A204.1 (cell line): ENCODE results near the gene SNX8.
"Not testable (repeated sequence)": the region's sequence is repeated elsewhere in the genome, so short reads cannot be mapped to it uniquely, and the experiment has no call there.

ENCODE experiments used
- FAIRE-seq: peaks from 2 replicates; lab custom pipeline; 2012; peaks lifted over from hg19 to GRCh38; lab: Jason Lieb, UNC

The SNX8 gene

DNA sequence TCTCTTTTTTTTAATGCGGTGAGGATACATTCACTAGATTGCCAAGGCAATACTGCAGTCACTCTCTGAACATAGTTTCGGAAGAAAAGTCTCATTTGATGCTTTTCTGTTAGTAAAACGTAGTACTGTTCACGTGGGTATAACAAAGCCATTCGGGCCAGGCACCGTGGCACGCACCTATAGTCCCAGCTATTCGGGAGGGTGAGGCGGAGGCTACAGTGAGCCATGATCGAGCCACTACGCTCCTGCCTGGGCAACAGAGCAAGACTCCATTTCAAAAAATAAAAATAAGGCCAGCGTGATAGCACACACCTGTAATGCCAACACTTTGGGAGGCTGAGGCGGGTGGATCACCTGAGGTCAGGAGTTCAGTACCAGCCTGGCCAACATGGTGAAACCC, 24.6 kb downstream of the SNX8 start:
- no peak for FAIRE-seq

DNA sequence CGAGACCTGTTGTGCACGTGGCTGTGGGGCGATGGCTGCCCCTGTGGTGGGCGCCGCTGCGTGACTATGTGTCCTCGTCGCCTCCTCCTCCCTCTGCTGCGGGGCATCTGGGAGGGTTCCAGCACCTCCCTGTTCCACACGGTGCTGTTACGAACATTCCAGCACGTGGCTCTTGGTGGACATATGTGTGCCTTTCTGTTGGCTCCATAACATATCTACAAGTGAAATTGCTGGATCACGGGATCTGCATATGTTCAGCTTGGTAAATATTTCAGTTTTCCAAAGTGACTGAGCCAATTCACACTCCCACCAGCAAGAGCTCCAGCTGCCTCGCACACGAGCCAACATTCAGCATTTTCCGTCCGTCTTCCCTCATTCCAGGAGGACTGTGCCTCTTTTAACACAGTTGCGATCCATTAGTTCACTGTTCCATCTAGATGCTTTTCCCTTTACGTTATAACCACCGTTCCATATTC, 25.1 kb downstream of the SNX8 start:
- FAIRE-seq, result no peak

DNA sequence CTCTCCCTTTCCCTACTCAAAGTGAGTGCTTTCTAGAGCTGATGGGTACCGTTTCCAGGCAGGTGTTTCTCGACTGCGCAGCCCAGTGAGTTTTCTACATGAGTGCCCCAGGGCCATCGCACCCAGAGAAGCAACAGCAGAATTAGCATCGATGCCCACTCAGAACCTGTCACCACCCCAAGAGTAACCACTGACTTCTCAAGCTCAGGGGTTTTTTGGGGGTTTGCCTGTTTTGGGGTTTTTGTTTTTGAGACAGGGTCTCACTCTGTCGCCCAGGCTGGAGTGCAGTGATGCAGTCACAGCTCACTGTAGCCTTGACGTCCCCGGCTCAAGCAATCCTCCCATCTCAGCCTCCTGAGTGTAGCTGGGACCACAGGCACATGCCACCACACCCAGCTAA, 25.7 kb downstream of the SNX8 start:
- FAIRE-seq, result no peak

DNA sequence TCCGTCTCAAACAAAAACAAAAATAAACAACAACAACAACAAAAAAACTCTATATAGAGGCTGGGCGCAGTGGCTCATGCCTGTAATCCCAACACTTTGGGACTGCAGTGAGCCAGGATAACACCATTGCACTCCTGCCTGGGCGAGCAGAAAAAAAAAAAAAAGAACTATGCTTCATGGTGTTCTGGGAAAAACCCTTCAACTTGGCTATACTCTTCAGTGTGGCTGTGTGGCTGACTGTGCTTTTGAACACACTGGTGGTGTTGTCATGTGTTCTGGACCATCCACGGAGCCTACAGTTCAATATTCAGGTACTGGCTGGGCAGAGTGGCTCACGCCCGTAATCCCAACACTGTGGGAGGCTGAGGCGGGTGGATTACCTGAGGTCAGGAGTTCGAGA, 26.5 kb downstream of the SNX8 start:
- no peak for FAIRE-seq

DNA sequence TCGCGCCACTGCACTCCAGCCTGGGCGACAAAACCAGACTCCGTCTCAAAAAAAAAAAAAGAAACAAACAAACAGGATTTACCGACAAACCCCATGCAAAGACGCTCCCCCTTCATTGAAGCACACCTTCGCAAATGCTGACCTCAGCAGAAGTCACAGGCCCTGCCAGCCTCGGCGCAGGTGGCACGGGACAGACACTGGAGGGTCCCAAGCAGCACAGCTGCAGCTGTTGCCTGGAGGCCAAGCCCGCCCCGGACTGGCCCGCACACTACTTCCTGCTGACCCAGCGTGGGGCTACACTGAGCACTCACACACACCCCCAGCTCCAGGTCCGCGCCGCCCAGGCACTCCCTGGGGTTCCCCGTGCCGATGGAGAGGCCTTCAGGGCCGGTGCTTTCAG, 31.2 kb downstream of the SNX8 start:
- FAIRE-seq, result no peak

DNA sequence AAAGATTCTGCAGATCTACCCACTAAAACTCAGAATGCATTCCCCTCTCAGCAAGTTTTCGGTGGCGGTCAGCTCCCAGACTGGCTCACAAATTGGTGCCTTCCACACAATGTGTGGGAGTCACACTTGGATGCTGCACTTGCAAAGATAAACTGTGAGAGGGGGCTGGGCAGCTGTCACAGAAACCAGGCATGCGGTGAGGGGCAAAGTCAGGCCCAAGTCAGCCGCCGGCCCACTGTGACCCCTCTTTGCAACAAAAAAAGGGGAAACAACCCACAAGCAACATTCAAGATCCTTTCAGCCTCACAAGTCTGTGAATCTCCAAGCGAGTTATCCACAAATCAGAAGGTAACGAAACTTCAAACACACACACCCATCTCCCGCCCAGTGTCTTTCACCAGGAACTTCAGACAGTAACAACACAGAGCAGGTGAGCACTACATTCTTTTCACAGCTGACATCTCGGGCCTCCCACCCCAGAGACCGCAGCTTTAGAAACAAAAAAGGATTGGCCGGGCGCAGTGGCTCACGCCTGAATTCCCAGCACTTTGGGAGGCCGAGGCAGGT, 32.0 kb downstream of the SNX8 start:
- FAIRE-seq, result no peak

DNA sequence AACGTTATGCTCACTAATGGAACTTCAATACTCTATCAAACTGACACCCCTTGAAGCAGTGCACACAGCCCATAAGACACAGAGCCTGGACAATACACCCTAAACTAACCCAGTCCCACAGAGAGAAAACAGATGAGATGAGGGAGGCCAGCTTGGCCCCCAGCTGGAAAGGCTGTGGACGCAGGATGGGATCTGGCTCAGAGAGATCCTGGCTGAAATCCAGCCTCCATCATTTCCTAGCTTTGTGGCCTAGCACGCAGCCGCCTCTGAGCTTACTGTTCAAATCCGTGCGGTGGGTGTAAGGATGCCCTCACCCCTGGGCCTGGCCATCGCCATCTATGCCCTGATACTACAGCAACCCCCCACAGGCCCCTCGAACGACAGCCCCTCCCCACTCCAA, 32.7 kb downstream of the SNX8 start:
- FAIRE-seq, result no peak

DNA sequence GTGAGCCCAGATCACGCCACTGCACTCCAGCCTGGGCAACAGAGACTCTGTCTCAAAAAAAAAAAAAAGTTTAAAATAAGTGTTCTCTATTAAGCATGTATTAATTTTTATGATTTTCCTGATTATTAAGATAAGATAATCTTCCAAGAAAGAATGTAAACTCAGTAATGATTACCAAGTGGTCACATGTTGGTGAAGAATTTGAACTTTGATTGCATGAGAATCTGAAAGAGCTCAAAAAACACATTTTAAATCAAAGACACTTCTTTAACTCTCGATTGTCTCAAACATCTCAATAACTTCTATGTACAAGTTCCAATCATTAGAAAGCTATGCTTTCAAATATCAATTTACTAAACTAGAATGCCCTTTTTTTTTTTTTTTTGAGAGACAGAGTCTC, 33.8 kb downstream of the SNX8 start:
- FAIRE-seq, result no peak

DNA sequence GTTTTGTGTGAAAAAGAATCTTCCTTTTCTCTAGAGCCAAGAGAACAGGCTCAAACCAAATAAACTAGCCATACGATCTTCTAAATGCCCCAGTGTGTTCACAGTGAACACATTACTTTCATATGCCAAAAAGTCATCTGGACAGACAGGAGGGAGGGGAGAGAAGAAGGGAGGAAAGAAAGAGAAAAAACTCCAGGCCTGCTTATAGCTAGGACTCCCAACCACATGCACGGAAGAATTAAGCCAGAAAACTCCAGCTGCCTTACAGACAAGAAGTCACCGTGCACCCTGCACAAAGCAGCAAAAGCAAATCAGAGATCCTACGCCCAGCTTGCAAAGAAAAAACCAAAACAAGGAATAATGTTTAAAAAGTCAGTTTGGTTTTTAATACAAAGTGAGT, 34.3 kb downstream of the SNX8 start:
- no peak for FAIRE-seq

DNA sequence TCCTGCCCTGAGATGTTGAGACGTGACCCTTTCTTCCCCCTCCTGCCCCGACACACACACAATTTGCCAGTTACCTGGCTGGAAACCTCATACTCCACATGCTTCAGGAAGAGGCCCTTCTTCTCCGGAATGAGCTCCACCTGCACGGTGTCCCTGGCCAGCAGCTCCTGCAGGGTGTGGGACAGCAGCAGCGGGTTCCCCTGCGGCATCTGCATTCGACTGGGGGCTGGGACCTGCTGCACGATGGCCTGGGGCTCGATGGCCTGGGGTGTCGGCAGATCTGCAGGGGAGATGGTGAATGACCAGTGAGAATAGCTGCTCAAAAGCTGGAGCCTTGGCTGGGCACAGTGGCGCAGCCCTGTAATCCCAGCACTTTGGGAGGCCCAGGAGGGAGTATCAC, 36.2 kb downstream of the SNX8 start:
- no peak for FAIRE-seq

DNA sequence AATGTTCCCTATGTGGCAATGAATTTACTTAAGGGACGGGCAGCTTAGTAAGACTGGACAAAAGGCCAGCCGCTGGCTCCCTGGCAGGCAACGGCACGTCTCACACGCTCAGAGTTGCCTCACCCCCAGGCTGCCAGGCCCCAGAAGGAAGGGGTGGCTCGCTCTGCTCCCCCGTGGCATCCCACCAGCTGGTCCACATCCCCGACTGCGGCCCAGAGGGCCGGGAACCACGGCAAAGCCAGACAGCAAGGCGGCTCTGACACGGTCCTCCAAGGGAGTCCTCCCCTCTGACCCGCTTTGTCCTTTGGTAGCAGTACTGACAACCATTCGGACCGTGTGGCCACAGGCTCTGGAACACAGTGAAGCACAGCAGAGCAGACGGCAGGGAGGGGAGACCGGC, 38.1 kb downstream of the SNX8 start:
- no peak for FAIRE-seq

DNA sequence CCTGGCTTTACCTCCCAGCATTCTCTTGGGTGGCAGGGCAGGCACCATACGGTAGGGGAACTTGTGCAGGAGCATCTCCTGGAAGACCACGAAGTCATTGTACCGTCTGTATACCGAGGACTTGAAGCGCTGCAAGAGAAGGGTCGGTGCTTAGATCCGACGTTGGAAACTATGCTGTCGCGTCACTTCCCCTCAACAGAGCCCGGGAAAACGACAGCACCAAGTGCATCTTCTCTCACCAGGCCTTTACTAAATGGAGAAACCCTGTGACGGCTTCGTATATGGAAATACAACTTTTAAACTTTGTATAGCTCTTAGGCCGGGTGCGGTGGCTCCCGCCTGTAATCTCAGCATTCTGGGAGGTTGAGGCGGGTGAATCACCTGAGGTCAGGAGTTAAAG, 39.1 kb downstream of the SNX8 start:
- FAIRE-seq, result no peak

DNA sequence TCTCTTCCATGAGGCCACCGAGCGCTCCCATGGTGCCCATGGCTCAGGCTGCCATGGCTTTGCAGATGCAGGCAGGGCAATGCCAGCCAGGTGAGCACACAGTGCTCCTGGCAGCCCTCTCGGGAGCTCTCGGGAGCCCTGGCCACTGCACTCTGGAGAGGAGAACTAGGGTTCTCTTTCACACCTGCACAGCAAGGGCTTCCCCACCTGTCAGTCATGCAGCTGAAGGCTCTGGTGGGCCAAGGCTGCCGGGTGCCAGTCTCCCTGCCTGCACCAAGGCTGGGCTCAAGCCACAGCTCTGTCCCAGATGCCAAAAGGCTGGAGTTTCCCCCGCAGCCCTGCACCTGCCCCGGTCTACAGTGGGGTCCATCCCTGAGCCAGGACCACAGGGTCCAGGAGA, 39.6 kb downstream of the SNX8 start:
- no peak for FAIRE-seq

DNA sequence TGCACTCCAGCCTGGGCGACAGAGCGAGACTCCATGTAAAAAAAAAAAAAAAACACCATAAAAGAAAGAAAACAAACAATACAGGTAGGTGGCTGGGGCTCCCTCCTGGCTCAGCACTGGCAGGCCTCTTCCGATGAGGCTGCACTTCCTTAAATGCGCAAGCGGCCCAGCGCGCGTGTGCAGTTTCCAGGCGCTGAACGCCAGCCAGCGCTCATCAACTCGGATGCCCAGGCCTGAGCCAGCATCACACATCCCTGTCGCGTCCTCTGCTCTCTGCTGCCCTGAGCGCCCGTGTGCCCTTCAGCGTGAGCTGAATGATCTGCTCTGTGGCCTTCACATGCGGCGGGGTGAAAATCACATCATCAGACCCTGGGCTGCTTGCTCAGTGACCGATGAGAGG, 40.4 kb downstream of the SNX8 start:
- FAIRE-seq, result no peak

DNA sequence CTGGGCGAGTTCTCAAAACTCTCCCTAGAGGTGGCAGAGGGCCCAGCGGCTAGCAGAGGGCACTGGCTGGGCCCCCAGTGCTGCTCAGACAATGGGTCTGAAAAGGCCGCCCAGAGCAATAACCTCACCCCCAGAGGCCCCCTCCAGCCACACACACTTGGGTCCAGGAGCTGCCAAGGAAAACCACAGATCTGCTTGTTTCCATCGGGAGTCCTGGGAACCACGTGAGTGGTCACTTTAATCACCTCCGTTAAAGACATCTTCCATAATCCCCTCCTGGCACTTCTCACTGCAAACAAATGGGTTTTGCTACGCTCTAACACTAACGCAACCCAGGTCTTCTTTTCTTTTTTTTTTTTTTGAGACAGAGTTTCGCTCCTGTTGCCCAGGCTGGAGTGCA, 42.2 kb downstream of the SNX8 start:
- no peak for FAIRE-seq

DNA sequence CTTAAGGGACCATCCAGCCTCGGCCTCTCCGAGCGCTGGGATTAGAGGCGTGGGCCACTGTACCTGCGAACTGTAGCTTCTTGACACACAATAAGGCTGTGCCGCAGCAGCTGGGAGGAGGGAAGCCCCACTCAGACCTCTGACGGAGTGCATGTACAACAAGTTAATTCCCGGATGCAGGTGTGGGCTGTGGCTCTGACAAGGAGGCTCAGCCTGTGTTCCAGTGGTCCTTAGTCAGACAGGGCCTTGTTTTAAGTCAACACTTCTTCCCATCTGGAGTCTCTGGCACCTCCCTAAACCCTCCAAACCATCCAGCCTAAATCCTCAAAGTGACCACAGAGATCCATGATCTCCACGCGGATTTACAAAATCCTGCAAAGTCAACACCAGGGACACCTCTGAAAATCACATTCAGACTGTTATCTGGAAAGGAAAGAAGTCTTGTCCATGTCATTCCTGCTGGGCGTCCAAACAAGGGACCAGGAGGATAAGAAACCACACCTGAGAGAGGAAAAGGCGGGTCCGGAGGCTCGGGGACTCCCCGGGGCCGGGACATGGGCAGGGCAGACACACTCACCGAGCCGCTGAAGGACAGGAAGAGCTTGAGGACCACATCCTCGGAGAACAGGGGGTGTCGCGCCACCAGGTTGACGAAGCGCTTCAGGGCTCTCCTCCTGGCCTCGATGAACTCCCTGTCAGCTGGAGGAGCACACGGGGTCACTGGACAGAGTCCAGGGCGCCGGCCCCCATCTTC, 42.8 kb downstream of the SNX8 start:
- no peak for FAIRE-seq

DNA sequence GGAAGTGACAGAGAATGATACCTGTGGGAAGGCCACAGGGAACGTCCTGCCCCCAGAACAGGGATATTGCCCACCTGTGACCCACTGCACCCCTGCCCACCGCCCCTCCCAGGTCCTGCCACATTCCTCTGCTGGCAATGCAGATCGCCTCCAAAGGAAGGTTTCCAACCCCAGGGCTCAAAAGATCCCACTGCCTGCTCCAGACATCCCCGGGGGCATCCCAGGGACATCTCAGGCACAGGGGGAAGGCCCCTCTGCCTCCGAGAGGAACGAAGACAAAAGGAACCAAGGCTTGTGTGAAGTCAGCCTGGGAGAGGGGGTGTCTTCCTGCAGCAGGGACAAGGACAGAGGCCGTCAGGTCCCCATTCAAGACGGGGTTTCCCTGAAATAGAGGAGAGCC, 43.7 kb downstream of the SNX8 start:
- FAIRE-seq, result no peak

DNA sequence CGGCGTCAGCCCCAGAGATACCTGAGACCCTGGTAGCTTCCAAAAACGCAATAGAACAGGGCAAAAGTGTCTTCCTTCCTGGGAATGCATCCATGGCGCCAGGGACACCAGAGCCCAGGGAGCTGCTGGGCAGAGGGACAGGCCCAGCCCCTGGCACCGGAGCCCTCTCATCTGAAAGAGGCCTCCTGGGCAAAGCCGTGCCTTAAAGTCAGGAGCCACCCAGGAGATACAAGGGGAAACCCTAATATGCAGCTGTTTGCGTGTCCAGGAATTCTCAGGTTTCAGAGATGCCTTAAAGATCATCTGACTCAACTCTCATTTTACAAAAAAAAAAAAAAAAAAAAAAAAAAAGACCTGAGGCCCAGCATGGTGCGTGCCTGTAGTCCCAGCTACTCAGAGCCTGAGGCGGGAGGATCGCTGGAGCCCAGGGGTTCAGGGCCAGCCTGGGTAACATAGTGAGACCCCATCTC, 44.2 kb downstream of the SNX8 start:
- no peak for FAIRE-seq

DNA sequence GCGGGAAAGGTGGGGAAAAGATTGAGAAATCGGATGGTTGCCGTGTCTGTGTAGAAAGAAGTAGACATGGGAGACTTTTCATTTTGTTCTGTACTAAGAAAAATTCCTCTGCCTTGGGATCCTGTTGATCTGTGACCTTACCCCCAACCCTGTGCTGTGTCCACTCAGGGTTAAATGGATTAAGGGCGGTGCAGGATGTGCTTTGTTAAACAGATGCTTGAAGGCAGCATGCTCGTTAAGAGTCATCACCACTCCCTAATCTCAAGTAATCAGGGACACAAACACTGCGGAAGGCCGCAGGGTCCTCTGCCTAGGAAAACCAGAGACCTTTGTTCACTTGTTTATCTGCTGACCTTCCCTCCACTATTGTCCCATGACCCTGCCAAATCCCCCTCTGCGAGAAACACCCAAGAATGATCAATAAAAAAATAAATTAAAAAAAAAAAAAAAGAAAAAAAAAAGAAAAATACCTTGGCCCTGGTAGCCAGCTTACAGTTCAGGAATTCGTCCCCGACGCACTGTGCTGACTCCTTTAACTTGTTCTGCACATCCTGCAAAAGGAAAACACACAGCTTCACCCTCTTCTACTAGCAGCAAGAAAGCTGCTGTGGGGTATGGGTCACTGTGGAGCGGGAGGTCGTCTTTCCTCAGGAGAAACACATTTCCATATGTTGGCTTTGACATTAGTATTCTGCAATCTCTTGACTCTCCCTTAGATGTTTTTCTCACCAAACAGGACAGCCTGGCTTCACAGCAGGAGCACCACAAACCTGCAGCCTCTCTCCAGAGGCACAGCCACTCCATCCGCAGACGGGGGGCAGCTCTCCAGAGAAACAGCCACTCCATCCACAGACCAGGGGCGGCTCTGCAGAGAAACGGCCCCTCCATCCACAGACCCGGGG, 44.9 kb downstream of the SNX8 start:
- FAIRE-seq, result not testable (repeated sequence)

DNA sequence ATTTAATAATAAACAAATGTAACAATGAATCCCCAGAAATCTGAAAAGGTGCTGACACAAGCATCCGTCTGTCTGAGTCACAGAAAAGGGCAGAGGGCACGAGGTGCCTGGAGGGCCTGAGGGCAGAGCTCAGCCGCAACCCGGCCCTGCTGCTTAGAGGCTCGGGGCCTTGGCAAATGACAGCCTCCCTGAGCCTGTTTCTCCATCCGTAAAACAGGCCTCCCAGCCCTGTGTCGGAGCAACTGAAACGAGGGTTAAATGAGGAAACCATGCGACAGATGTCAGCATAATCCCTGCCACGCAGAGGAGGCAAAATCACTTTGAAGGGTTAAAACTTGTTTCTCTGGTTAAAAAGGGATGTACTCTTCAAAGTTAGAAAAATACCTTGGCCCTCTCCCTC, 47.3 kb downstream of the SNX8 start:
- no peak for FAIRE-seq

DNA sequence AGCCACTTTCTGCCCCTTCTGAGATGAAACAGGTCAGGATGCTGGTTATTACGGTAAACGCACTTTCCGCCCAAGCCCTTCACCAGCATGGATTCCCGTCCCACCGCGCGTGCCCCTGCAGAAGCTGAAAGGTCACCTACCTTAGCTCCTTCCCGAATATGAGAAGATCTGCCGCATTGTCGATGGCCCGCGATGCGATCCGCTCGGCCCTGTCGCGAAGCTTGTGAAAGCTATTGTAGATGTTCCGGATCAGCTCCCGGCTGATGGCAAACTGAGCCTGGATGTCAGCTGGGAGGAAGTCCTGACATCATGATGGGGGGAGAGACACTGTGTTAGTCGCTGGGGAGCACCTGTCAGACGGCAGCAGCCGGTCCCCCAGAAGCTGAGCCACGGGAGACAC, 50.1 kb downstream of the SNX8 start:
- FAIRE-seq, result no peak

DNA sequence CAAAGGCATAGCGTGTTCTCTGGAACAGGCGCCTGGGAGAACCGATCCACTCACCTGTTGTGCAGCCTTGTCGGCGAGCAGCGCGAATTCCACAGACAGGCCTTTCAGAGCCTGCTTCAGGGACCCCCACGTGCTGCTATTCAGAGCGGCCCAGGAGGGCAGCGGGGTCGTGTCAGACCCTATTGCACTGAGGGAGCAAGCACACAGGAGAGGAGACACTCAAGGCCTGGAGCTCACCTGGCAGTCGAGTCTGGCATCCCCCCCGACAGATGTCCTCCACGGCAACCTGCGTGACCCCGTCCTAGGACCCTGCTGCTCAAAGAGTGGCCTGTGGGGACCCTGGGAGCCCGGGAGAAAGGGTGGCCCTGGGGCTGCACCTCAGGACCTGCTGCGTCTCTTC, 51.1 kb downstream of the SNX8 start:
- no peak for FAIRE-seq

DNA sequence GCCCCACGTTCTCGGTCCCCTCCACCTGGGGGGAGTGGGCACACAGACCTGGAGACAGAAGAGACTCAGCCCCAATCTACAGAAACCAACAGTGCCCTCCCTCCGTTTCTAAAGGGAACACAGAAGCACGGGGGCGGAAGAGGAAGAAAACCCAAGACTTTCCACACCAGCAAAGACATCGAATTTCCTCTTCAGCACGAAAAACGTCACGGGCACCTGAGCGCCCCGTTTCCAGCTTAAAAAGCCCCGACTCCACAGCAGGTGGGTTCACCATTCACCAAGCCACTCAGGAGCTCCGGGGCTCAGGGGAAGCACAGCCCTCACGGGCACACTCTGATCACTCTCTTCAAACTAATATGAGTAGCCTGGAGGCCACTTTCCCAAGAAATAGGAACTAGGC, 52.6 kb downstream of the SNX8 start:
- no peak for FAIRE-seq
